Hepatocyte (in vitro differentiated cells): ENCODE measurements around the gene SH3PXD2A. TPM values are rescaled to one million over a fixed set of nuclear protein-coding genes. Genes with fewer than 3 reads are reported as not detected.

Experiments
- DNase-seq: peaks from one replicate; pipeline ENCODE4 v3.0.0-alpha.2; 2016; ENCODE audit warnings: low spot score
- H2AFZ ChIP-seq: fragments of 200-600 bp; sonication (generic); 2 replicates; pipeline ENCODE4 v1.6.0; 2016; ENCODE audit warnings: antibody characterized with exemption, mild to moderate bottlenecking
- H3K27ac ChIP-seq: fragments of 200-600 bp; sonication (generic); 2 replicates; pipeline ENCODE4 v1.5.1; 2016; ENCODE audit warnings: mild to moderate bottlenecking
- H3K27me3 ChIP-seq: fragments of 200-600 bp; sonication (generic); 2 replicates; pipeline ENCODE4 v1.6.1; 2016
- H3K36me3 ChIP-seq: fragments of 200-600 bp; sonication (generic); replicated peaks from 2 replicates; pipeline ENCODE4 v1.5.1; 2016; ENCODE audit warnings: low read depth; ENCODE audit not compliant: insufficient read depth
- H3K4me1 ChIP-seq: fragments of 200-600 bp; sonication (generic); 2 replicates; pipeline ENCODE4 v1.5.1; 2016; ENCODE audit warnings: mild to moderate bottlenecking, moderate library complexity; ENCODE audit not compliant: insufficient read depth
- H3K4me2 ChIP-seq: fragments of 200-600 bp; sonication (generic); 2 replicates; pipeline ENCODE4 v1.6.0; 2016
- H3K4me3 ChIP-seq: fragments of 200-600 bp; sonication (generic); 2 replicates; pipeline ENCODE4 v1.5.1; 2016; ENCODE audit warnings: mild to moderate bottlenecking
- H3K79me2 ChIP-seq: fragments of 200-600 bp; sonication (generic); 2 replicates; pipeline ENCODE4 v1.6.0; 2017; ENCODE audit warnings: mild to moderate bottlenecking
- H3K9me2 ChIP-seq: fragments of 200-600 bp; sonication (generic); replicated peaks from 2 replicates; pipeline ENCODE4 v1.6.0; 2017; ENCODE audit warnings: mild to moderate bottlenecking; ENCODE audit not compliant: insufficient read depth
- H3K9me3 ChIP-seq: fragments of 200-600 bp; sonication (generic); 2 replicates; pipeline ENCODE4 v1.5.1; 2016; ENCODE audit warnings: low read depth, mild to moderate bottlenecking
- H4K20me1 ChIP-seq: fragments of 200-600 bp; sonication (generic); 2 replicates; pipeline ENCODE4 v1.6.0; 2016; ENCODE audit warnings: mild to moderate bottlenecking; ENCODE audit not compliant: insufficient read depth, poor library complexity, severe bottlenecking
- EZH2 ChIP-seq: fragments of 200-600 bp; sonication (generic); IDR thresholded peaks from 2 replicates; pipeline ENCODE4 v1.6.1; 2016; ENCODE audit warnings: antibody characterized with exemption, mild to moderate bottlenecking, borderline replicate concordance
- EZH2phosphoT487 ChIP-seq: fragments of 200-600 bp; sonication (generic); IDR thresholded peaks from one replicate; pipeline ENCODE4 v1.6.1; 2018; ENCODE audit warnings: antibody characterized with exemption, mild to moderate bottlenecking, low read depth, moderate library complexity; ENCODE audit not compliant: unreplicated experiment, severe bottlenecking
- WGBS: methylation state at CpG from one replicate; pipeline ENCODE4 v1.1.6; 2016; ENCODE audit warnings: low lambda C conversion rate; ENCODE audit errors: missing lambda C conversion rate; 5-methylcytosine and 5-hydroxymethylcytosine counted together
- polyA plus RNA-seq: library from polyadenylated mRNA; unstranded; fragments of >200 nt; fragmentation: Nextera tagmentation; extraction: Ambion mirVana; gene quantifications from 2 replicates; pipeline ENCODE4 v1.2.1, GENCODE V29; 2016
- total RNA-seq: library from RNA; depleted of rRNA; stranded (reverse); fragments of >200 nt; gene quantifications from 2 replicates; pipeline ENCODE4 v1.2.3, GENCODE V29; 2014
- TF ChIP-seq, protein P1 (sequence below): fragments of 200-600 bp; sonication (generic); IDR thresholded peaks from 2 replicates; pipeline ENCODE4 v1.5.1; 2016; ENCODE audit warnings: antibody characterized with exemption, mild to moderate bottlenecking; ENCODE audit not compliant: poor library complexity

The SH3PXD2A gene
- total and polyA plus RNA-seq, 2 experiments from 2014 or later: 8.4 to 13.6 TPM

DNA sequence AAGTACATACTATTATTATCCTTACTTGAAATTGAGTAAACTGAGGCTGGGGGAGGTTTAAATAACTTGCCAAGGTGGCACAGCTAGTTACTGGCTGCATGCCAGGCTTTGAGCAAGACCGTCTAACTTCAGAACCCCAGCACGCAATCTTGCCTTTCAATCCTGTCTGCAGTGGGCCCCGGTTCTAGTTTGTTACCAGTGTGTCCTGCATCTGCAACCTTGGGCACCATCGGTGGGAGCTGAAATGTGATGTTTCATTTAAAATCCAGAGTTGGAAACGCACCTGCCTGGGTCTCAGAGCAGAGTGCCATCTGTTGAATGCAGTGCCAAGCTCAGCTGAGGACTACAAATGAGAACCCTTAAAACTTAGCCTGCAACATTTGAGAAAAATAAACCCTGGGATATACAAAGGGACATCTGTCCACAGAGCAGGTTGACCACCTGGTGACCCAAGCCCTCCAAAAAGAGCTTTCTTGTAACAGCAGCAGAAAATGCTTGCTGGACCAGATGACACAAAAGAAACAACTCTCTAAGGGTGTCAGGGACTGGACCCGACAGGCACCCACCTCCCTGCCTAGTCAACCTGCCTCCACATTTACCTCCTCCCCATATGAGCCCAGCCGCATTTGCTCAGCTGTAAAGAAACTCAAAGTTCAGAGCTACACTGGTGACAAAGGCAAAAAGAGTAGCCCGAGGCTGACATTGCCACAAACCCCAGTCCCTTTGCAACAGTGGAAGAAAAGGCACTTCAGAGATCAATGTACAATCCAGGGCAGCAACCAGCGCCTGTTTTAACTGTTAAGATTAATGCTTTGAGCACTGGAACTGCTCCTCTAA lies 1.7 kb downstream of the SH3PXD2A start:
- H4K20me1 ChIP-seq: peaks cover 3% of the 10 kb centered on the region
- H3K4me1 ChIP-seq: peaks cover 46% of the 10 kb centered on the region
- DNase-seq: no peak
- 51% methylated on average over 9 of the region's 9 CpGs for WGBS
- H2AFZ ChIP-seq: no peak overlapping the region
- no peaks in the 10 kb centered on the region for H3K9me3 ChIP-seq
- H3K27ac ChIP-seq: peak overlapping the region; percentile 80
- H3K9me2 ChIP-seq: no peaks in the 10 kb centered on the region
- no peaks in the 10 kb centered on the region for H3K36me3 ChIP-seq
- no peak for TF ChIP-seq EZH2
- TF ChIP-seq, protein P1, sequence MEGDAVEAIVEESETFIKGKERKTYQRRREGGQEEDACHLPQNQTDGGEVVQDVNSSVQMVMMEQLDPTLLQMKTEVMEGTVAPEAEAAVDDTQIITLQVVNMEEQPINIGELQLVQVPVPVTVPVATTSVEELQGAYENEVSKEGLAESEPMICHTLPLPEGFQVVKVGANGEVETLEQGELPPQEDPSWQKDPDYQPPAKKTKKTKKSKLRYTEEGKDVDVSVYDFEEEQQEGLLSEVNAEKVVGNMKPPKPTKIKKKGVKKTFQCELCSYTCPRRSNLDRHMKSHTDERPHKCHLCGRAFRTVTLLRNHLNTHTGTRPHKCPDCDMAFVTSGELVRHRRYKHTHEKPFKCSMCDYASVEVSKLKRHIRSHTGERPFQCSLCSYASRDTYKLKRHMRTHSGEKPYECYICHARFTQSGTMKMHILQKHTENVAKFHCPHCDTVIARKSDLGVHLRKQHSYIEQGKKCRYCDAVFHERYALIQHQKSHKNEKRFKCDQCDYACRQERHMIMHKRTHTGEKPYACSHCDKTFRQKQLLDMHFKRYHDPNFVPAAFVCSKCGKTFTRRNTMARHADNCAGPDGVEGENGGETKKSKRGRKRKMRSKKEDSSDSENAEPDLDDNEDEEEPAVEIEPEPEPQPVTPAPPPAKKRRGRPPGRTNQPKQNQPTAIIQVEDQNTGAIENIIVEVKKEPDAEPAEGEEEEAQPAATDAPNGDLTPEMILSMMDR: no peak
- TF ChIP-seq EZH2phosphoT487: no peak
- peaks cover 59% of the 10 kb centered on the region for H3K79me2 ChIP-seq
- H3K27me3 ChIP-seq: no peaks in the 10 kb centered on the region
- no peak overlapping the region for H3K4me3 ChIP-seq
- peak overlapping the region; percentile 98 for H3K4me2 ChIP-seq

DNA sequence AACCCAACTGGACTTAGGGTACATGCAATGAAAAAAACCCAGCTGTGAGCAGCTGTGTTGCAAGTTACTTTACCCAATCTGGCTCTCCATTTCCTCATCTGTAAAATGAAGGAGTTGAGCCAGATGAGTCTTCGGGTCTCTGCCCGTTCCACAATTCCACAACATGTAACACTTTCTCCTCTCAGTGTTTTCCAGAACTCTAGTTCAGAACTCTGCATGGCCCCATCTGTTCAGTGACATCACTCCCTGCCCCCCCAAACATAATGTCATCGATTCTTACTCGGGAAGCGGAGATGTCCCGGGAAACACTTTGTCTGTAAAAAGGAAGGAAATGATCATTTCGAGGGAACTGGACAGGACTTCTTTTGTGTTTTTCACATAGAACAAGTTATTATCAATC lies 2.5 kb downstream of the SH3PXD2A start:
- H4K20me1 ChIP-seq: peaks cover 3% of the 10 kb centered on the region
- H2AFZ ChIP-seq: no peak overlapping the region
- H3K4me3 ChIP-seq: no peak overlapping the region
- no peaks in the 10 kb centered on the region for H3K9me3 ChIP-seq
- H3K27ac ChIP-seq: peak overlapping the region; percentile 40
- no peaks in the 10 kb centered on the region for H3K9me2 ChIP-seq
- no peaks in the 10 kb centered on the region for H3K36me3 ChIP-seq
- H3K27me3 ChIP-seq: no peaks in the 10 kb centered on the region
- no peak for DNase-seq
- H3K4me1 ChIP-seq: peaks cover 46% of the 10 kb centered on the region
- WGBS: 79% methylated on average over 7 of the region's 7 CpGs
- peaks cover 67% of the 10 kb centered on the region for H3K79me2 ChIP-seq
- TF ChIP-seq EZH2phosphoT487 (no peak), EZH2 (no peak)
- TF ChIP-seq, protein P1: no peak
- peak overlapping the region; percentile 98 for H3K4me2 ChIP-seq

DNA sequence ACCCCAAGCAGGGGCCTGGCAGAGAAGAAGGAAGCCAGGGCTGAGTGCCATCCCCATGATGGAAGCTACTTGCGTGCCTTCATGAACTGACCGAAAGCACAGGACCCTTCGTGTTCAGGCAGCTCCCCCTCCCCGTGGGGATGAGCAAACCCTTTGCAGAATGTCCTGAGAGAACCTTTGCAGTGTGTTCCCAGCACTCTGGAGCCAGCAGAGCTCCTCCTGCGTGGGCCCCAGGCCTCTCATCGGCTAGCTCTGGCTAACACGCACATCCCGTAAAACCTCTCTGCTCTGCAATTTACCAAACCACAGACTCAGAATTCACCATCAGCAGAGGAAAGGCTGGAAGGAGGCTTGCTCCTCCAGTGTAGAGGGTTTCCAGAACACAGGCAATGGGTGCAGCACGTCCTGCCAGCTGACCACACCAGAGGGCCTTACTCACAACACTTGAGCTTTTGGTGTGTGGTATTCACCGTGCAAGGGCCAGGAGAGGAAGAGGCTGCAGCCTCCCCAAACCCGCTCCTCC lies 3.1 kb downstream of the SH3PXD2A start:
- peaks cover 46% of the 10 kb centered on the region for H3K4me1 ChIP-seq
- no peak overlapping the region for H2AFZ ChIP-seq
- H3K27me3 ChIP-seq: no peaks in the 10 kb centered on the region
- peak overlapping the region; percentile 98 for H3K4me2 ChIP-seq
- peaks cover 73% of the 10 kb centered on the region for H3K79me2 ChIP-seq
- no peak overlapping the region for H3K4me3 ChIP-seq
- peaks cover 3% of the 10 kb centered on the region for H4K20me1 ChIP-seq
- 56% methylated on average over 11 of the region's 11 CpGs for WGBS
- H3K9me2 ChIP-seq: no peaks in the 10 kb centered on the region
- DNase-seq: peak; percentile 65
- peak overlapping the region; percentile 40 for H3K27ac ChIP-seq
- no peaks in the 10 kb centered on the region for H3K9me3 ChIP-seq
- no peaks in the 10 kb centered on the region for H3K36me3 ChIP-seq
- TF ChIP-seq, protein P1: no peak
- TF ChIP-seq EZH2phosphoT487 (no peak), EZH2 (no peak)
